HG03558 (cell line): Measurements from ENCODE around the gene PLEKHA7.

Source experiments
- ATAC-seq: cut with Tn5 transposase; IDR thresholded peaks from one replicate; pipeline ENCODE4 v1.9.1; 2021; ENCODE audit warnings: moderate number of reproducible peaks; ENCODE audit not compliant: unreplicated experiment; ENCODE audit errors: extremely low read depth

PLEKHA7 gene

GRCh38 chr11:16820324-16821092 lies 193.7 kb downstream of the PLEKHA7 start:
- no peak for ATAC-seq

GRCh38 chr11:16818284-16818683 lies 195.9 kb downstream of the PLEKHA7 start:
- no peak for ATAC-seq

- ATAC-seq: no peak
Observed at GRCh38 chr11:16817351-16817750, 196.9 kb downstream of the PLEKHA7 start.

- ATAC-seq: no peak
Observed at GRCh38 chr11:16816358-16817270, 197.6 kb downstream of the PLEKHA7 start.

- no peak for ATAC-seq
Observed at GRCh38 chr11:16815047-16815767, 199.0 kb downstream of the PLEKHA7 start.

GRCh38 chr11:16814410-16815046 lies 199.7 kb downstream of the PLEKHA7 start:
- ATAC-seq: no peak

GRCh38 chr11:16813126-16813525 lies 201.1 kb downstream of the PLEKHA7 start:
- no peak for ATAC-seq

- no peak for ATAC-seq
Observed at GRCh38 chr11:16812274-16812673, 201.9 kb downstream of the PLEKHA7 start.

- no peak for ATAC-seq
Observed at GRCh38 chr11:16811136-16812020, 202.8 kb downstream of the PLEKHA7 start.

GRCh38 chr11:16809886-16810668 lies 204.1 kb downstream of the PLEKHA7 start:
- no peak for ATAC-seq

GRCh38 chr11:16807306-16807705 lies 206.9 kb downstream of the PLEKHA7 start:
- ATAC-seq: no peak

GRCh38 chr11:16806791-16807190 lies 207.4 kb downstream of the PLEKHA7 start:
- ATAC-seq: no peak

GRCh38 chr11:16805938-16806337 lies 208.3 kb downstream of the PLEKHA7 start:
- no peak for ATAC-seq

- no peak for ATAC-seq
Observed at GRCh38 chr11:16804104-16804947, 209.9 kb downstream of the PLEKHA7 start.

GRCh38 chr11:16801288-16801980 lies 212.8 kb downstream of the PLEKHA7 start:
- no peak for ATAC-seq

GRCh38 chr11:16800382-16800781 lies 213.8 kb downstream of the PLEKHA7 start:
- no peak for ATAC-seq

- no peak for ATAC-seq
Observed at GRCh38 chr11:16799890-16800289, 214.3 kb downstream of the PLEKHA7 start.
